Stimulated activated memory B cell treated with anti-CD40 and anti-IgM and Interleukin-4, amounts not matched to agents 10 μg/mL and 1 μg/mL and 100 μg/mL, for 72 hours (primary cell): Measurements from ENCODE around the gene CTBP2.

ENCODE experiments used
- ATAC-seq: fragments of 150-1000 bp; cut with Tn5 transposase; 2 replicates; pipeline ENCODE4 v1.10.0; 2021
- H3K27ac Mint-ChIP-seq: one replicate; pipeline ENCODE4 v1.8.0; 2022; ENCODE audit warnings: mild to moderate bottlenecking, mixed read lengths
- H3K27me3 Mint-ChIP-seq: one replicate; pipeline ENCODE4 v1.8.0; 2022; ENCODE audit warnings: mixed read lengths
- H3K36me3 Mint-ChIP-seq: one replicate; pipeline ENCODE4 v1.8.0; 2022; ENCODE audit warnings: mixed read lengths
- H3K4me1 Mint-ChIP-seq: one replicate; pipeline ENCODE4 v1.8.0; 2022; ENCODE audit warnings: mixed read lengths
- H3K4me3 Mint-ChIP-seq: one replicate; pipeline ENCODE4 v1.8.0; 2022; ENCODE audit warnings: mild to moderate bottlenecking, moderate library complexity, mixed read lengths
- H3K9me3 Mint-ChIP-seq: one replicate; pipeline ENCODE4 v1.8.0; 2022; ENCODE audit warnings: mixed read lengths

CTBP2 gene

DNA sequence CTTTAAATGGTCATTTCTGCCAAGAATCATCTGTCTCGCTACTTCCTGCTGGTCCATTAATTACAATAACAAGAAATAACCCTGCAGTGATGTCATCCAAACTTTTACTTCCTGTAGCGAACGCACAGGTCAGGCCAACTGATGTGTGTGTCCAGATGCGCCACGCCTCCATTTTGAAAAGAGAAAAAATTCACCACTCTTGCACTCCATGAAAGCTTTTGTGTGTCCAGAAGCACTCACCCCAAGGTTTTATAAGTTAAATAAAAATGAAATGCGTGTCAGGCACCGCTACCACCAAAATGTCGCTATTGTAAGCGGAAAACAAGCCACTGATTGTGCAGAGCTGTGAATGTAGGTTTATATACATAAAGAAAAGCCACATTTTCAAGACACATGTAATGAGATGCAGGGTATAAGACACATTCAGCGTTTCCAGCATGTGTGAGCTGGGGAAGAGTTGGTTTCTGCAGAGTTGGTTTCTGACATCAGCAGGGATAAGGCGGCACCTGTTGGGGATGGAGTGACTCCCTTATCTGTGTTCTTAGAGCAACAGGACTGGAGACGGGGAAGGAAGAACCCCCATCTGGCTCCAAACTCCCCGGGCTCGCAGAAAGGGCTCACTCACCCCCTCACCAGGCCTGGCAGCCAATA lies 83.3 kb downstream of the CTBP2 start:
- Mint-ChIP-seq H3K27ac (no peak overlapping the region), H3K4me3 (no peak overlapping the region), H3K9me3 (peaks cover 6% of the 10 kb centered on the region), H3K36me3 (no peaks in the 10 kb centered on the region), H3K27me3 (peaks cover 81% of the 10 kb centered on the region), H3K4me1 (no peaks in the 10 kb centered on the region)
- no peak for ATAC-seq

DNA sequence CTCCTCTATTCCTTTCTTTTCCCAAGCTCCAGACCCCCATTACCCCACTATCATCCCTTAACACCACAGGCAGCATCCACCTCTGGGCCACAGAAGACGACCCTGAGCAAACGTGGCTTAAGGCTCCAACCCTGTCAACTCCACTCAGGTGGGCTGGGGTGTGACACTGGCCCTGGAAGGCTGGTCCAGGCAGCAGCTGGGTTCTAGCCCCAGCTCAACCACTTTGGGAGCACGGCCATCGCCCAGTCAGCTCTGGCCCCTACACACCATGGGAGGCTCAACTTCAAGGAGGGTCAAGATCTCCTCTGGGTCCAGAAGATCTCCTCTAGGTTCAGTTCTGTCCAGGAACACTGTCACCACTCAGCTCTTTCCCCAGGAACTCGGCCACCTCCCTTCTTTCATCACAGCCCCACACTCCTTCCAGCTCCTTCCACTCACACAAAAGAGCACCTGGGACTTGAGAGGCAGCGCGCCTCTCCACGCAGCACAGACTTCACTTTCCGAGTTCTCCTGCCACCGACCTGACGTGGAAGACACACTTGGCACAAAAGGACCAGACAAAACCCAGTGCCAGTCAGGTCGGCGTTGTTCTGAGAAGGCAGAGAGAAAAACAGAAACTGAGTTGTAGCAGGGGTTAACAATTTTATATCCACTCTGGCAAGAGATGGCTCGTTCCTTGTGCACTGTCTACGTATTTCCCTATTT lies 84.1 kb downstream of the CTBP2 start:
- Mint-ChIP-seq H3K27ac (no peak overlapping the region), H3K4me3 (no peak overlapping the region), H3K36me3 (no peaks in the 10 kb centered on the region), H3K4me1 (no peaks in the 10 kb centered on the region), H3K27me3 (peaks cover 86% of the 10 kb centered on the region), H3K9me3 (peaks cover 6% of the 10 kb centered on the region)
- no peak for ATAC-seq

DNA sequence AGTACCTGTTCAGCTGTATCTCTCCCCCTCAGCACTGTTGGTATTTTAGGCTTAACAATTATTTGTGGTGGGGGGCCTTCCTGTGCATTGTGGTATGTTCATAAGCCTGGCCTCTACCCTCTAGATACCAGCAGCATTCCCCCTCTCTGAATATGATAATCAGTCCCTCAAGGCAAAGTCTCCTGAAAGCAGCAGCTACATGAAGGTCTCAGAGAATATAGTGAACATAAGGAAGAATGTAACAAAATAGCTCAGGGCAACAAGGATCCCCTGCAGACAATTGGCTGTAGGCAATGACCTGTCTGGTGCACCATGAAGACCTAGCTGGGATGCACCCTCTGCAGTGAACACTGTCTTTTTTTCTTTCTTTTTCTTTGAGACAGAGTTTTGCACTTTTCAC lies 86.4 kb downstream of the CTBP2 start:
- Mint-ChIP-seq H3K4me3 (no peak overlapping the region), H3K9me3 (peaks cover 6% of the 10 kb centered on the region), H3K27me3 (peaks cover 79% of the 10 kb centered on the region), H3K4me1 (no peaks in the 10 kb centered on the region), H3K36me3 (no peaks in the 10 kb centered on the region), H3K27ac (no peak overlapping the region)
- ATAC-seq = no peak

DNA sequence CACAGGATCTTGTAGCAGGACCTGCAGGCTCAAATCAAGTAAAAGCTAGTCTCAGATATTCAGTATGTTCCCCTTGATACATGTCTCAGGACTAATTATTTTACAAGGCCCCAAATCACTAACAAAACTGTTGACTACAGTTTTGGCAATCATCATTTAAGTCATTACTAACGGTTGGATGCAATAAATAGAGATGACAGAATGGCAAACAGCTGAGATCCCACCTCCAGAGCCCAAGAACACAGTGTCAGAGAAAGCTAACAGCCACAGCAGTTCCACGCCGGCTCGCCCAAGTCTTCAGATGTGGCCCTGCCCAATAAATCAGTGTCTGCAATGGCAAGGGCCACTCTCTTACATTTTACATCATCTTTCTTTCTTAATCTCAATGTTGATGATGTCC lies 87.6 kb downstream of the CTBP2 start:
- H3K27me3 Mint-ChIP-seq = peaks cover 85% of the 10 kb centered on the region
- ATAC-seq = no peak
- no peaks in the 10 kb centered on the region for H3K36me3 Mint-ChIP-seq
- no peak overlapping the region for H3K4me3 Mint-ChIP-seq
- H3K9me3 Mint-ChIP-seq = peaks cover 6% of the 10 kb centered on the region
- H3K27ac Mint-ChIP-seq = no peak overlapping the region
- H3K4me1 Mint-ChIP-seq = no peaks in the 10 kb centered on the region

DNA sequence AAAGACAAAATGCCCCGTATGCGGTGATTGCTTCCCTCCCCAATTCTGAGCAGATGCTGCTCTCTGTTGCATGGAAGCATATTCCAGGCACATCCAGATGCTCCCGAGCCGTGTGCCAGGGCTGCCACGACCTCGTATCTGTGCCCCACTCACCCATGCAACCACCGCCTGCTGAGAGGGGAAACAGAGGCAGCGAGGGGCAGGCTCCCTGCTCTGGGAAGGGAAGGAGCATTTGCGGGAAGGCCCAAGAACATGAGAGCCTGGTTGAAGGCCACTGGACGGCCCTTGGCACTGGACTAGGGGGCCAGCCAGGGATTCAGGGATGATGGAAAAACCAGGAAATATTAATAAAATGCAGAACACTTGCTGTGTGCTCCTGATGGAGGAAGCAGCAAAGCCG lies 89.4 kb downstream of the CTBP2 start:
- Mint-ChIP-seq H3K4me3 (no peak overlapping the region), H3K9me3 (peaks cover 3% of the 10 kb centered on the region), H3K27me3 (peaks cover 85% of the 10 kb centered on the region), H3K36me3 (no peaks in the 10 kb centered on the region), H3K4me1 (no peaks in the 10 kb centered on the region), H3K27ac (no peak overlapping the region)
- no peak for ATAC-seq

DNA sequence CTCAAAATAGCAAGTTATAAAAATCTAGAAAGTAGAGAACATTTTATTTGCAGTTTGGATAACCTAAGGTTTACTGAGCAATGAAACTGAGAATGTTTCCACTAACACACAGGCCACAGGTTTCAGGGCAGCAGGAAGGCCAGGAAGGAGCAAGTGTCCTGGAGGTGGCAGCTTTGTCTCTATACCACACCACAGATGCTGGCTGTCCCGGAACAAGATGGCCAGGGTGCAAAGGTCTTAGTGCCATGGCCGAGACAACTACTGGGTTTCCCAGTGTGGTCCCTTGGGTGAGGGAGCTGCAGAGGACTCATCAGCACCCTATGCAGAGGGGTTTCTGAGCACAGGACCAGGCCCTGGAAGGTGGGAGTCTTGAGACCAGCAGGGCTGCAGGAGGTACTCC lies 92.0 kb downstream of the CTBP2 start:
- no peak overlapping the region for H3K27ac Mint-ChIP-seq
- no peaks in the 10 kb centered on the region for H3K36me3 Mint-ChIP-seq
- H3K4me1 Mint-ChIP-seq = peaks cover 17% of the 10 kb centered on the region
- H3K9me3 Mint-ChIP-seq = peaks cover 4% of the 10 kb centered on the region
- H3K27me3 Mint-ChIP-seq = peaks cover 61% of the 10 kb centered on the region
- no peak for ATAC-seq
- H3K4me3 Mint-ChIP-seq = no peak overlapping the region

DNA sequence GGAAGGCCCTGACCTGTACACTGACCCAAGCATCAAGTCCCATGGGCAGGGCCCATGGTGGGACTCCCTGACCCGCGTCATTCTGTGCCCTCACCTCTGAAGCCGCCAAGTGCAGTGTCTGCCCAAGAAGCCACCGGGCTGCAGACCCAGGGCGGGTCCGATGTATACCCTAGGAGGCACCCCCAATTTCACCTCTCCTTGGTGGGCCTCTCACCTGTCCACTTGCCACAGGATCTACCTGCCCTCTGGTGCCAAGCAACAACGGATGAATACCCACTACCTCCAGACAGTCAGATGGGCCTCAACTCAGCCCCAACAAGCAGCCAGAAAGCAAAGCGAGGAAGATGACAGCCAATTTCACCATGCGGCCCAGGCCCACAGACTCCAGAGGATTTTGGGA lies 92.6 kb downstream of the CTBP2 start:
- peaks cover 55% of the 10 kb centered on the region for H3K27me3 Mint-ChIP-seq
- peaks cover 4% of the 10 kb centered on the region for H3K9me3 Mint-ChIP-seq
- ATAC-seq = no peak
- no peak overlapping the region for H3K4me3 Mint-ChIP-seq
- H3K36me3 Mint-ChIP-seq = no peaks in the 10 kb centered on the region
- peaks cover 17% of the 10 kb centered on the region for H3K4me1 Mint-ChIP-seq
- no peak overlapping the region for H3K27ac Mint-ChIP-seq

DNA sequence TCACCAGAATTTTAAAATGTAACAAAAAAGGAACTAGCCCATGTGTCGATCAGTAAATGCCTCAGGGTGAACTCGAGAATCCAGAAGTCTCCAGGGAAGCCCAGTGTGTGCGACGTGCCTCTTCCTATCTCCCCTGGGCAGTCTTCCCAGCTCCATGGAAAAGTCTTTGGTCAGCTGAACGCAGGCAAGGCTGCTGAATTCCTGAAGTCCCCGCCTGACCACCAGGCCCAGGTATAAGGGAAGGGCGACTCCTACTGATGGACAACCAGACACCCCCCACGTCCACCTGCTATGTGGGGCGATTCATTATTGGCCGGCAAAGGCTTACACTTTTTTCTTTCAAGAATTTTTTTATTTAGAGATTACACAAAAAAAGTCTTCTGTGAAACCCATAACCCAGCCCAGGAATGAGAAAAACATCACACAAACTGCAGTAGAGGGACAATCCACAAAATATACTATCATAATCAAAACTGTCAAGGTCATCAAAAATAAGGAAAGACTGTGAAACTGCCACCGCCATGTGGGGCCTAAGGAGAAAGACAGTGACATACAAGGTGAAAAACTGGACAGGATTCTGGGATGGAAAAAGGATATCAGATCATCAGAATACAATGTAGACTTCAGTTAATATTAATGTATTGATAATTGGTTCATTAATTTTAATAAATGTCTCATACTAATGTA lies 93.5 kb downstream of the CTBP2 start:
- Mint-ChIP-seq H3K36me3 (no peaks in the 10 kb centered on the region), H3K4me1 (peaks cover 22% of the 10 kb centered on the region), H3K9me3 (peaks cover 4% of the 10 kb centered on the region), H3K4me3 (no peak overlapping the region), H3K27me3 (peaks cover 53% of the 10 kb centered on the region), H3K27ac (no peak overlapping the region)
- no peak for ATAC-seq

DNA sequence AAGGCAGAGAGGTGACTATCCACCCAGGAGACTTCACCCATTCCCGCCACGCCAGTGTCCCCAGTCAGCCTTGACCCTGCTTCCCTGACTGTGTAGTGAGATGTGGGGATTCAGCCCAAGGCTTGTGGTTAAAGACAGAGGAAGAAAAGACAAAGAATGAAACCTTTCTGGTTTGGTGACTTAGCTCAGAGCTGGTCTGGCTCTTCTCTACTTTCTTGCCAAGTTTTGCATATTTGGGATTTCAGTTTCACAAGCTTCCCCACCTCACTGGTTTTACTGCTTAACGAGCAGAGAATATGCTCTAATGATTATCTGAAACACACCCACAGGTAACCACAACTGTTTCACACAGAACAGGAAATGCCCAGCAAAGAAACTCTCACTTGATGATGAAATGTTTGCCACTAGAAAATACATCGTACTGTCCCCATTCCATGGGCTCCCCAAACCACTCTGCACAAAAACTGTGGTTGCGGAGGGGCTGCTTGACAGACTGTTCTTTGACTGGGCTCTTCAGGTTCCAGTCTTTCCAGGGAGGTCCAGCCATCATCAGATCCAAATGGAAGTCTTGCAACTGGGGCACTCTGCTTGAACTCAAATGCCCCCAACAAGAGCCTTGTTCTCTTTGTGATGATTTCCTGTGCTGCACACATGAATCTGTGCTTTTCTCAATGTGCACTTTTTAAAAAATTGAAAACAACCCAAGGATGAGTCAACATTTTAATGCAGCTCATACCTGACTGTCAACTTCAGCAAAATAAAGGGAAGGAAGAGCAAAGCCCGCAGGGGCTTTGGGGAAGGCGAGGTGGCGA lies 95.5 kb downstream of the CTBP2 start:
- Mint-ChIP-seq H3K9me3 (peaks cover 4% of the 10 kb centered on the region), H3K4me1 (peaks cover 38% of the 10 kb centered on the region), H3K4me3 (no peak overlapping the region), H3K27me3 (peaks cover 60% of the 10 kb centered on the region), H3K36me3 (no peaks in the 10 kb centered on the region), H3K27ac (peak overlapping the region; percentile 8)
- peak; percentile 93 for ATAC-seq

DNA sequence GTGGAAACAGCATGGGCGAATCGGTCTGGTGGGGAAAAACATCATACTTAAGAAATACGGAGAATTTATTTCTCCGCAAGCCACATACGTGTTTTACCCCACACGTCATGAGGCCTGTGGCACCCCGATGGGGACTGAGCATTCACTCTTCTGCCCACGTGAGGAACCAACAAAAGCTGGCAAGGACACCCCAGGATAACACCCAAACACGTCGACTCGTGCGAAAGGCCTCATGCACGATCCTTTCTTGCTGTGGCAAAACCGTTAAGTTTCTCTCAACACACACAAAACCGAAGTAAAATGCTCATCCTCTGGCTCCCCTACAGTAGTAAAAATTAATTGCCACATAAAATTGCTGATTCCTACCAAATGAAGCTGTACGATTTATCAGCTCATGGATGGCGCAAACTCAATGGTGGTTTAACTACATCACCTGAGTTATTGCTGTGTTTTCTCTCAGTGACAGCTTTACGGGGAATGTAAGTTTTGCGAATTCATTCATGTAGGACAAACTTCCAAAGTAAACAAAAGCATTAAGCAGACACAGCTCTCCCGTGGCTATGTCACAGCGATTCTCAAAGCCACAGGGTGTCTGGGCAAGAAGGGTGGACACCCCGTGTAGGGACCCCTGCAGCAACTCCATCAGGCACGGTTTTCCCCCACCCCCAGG lies 97.0 kb downstream of the CTBP2 start:
- ATAC-seq = no peak
- H3K4me3 Mint-ChIP-seq = no peak overlapping the region

DNA sequence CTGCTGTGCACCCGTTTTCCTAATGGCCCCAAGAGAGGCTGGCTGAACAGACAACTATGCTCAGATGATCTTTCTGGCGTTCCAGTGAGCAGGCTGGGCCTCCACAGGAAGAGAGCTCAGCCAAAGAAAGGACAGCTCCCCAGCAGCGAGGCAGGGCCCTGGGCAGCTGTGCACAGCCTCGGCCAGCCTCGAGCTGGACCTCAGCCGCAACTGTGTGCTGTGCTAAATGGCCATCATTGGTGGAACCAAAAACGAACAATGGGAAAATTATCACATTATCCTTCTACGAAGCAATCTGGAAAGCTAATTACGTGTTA lies 97.5 kb downstream of the CTBP2 start:
- Mint-ChIP-seq H3K27ac (no peak overlapping the region), H3K4me1 (peaks cover 38% of the 10 kb centered on the region), H3K36me3 (no peaks in the 10 kb centered on the region), H3K9me3 (peaks cover 4% of the 10 kb centered on the region), H3K27me3 (peaks cover 66% of the 10 kb centered on the region), H3K4me3 (no peak overlapping the region)
- no peak for ATAC-seq

More for the DNA sequence above, 97.0 kb downstream of the CTBP2 start:
- H3K27me3 Mint-ChIP-seq = peaks cover 66% of the 10 kb centered on the region
- H3K36me3 Mint-ChIP-seq = no peaks in the 10 kb centered on the region
- peaks cover 38% of the 10 kb centered on the region for H3K4me1 Mint-ChIP-seq
- H3K27ac Mint-ChIP-seq = no peak overlapping the region
- peaks cover 4% of the 10 kb centered on the region for H3K9me3 Mint-ChIP-seq

DNA sequence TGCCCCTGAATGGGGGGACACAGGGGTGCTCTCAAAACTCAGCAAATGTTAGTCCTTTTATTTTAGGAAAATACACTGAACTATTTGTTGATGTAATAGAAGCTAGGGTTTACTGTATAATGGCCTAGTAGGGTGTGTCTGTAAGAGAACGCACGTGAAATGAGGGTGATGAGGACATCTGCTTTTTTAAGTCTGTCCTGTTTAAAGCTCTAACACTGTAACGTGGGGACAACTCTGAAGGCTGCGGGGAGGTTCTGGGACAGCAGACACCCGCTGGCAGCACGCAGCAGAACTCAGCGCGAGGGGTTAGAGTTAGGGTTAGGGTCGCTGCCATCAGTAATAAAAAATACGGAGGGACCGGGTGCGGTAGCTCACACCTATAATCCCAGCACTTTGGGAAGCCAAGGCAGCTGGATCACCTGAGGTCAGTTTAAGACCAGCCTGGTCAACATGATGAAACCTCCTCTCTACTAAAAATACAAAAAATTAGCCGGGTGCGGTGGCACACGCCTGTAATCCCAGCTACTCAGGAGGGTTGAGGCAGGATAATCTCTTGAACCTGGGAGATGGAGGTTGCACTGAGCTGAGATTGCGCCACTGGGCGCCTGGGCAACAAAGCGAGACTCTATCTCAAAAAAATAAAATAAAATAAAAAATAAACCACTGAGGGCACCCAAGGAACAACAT lies 98.0 kb downstream of the CTBP2 start:
- Mint-ChIP-seq H3K4me1 (peaks cover 38% of the 10 kb centered on the region), H3K9me3 (peaks cover 4% of the 10 kb centered on the region), H3K4me3 (no peak overlapping the region), H3K27me3 (peaks cover 66% of the 10 kb centered on the region), H3K36me3 (no peaks in the 10 kb centered on the region), H3K27ac (no peak overlapping the region)
- no peak for ATAC-seq

DNA sequence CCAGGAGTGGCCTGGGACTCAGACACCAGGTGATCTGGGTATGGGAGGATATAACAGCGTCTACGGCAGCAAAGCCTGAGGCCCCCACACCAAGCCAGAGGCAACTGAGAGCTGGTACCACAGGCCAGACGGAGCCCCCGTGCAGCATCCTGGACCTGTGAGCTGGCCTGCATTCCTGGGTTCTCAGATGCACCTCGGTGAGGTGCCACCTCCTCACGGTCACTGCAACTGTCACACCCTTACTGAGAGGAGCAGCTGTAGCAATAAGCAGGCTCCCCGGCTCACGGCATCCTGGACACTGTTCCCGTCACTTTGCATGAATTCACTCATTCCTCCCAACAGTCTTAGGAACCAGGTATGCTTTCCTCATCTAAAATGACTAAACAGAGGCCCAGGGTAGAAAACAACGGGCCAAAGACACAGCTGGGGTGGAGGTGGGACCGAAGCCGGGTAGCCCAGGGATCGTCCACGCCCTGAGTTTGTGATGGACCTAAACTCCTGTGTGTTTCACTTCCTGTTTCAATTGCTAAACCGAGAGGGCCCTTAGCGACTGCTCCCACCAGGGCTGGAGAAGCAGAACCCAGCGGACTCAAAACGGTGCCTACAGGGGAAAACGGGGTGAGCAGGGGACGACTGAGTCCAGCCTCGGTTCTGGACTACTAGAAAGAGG lies 98.7 kb downstream of the CTBP2 start:
- Mint-ChIP-seq H3K27me3 (peaks cover 66% of the 10 kb centered on the region), H3K36me3 (no peaks in the 10 kb centered on the region), H3K27ac (no peak overlapping the region), H3K4me1 (peaks cover 38% of the 10 kb centered on the region), H3K9me3 (peaks cover 4% of the 10 kb centered on the region), H3K4me3 (no peak overlapping the region)
- ATAC-seq = peak; percentile 60
